Kidney epithelial cell (primary cell): ENCODE data around the gene QSOX2. TPM values are rescaled to one million over a fixed set of nuclear protein-coding genes. Genes with fewer than 3 reads are reported as not detected.

Experiments used
- DNase-seq: peaks from one replicate; pipeline ENCODE4 v3.0.0-alpha.2; 2010; ENCODE audit warnings: low read depth
- H3K27me3 ChIP-seq: 2 replicates; pipeline ENCODE4 v1.6.0; 2011; ENCODE audit warnings: low read length; ENCODE audit not compliant: control insufficient read depth, insufficient read depth
- H3K36me3 ChIP-seq: 2 replicates; pipeline ENCODE4 v1.5.1; 2011; ENCODE audit warnings: low read length; ENCODE audit not compliant: control insufficient read depth, insufficient read depth
- H3K4me3 ChIP-seq: 2 replicates; pipeline ENCODE4 v1.5.1; 2011; ENCODE audit warnings: low read depth, mild to moderate bottlenecking, control low read depth, low read length
- CTCF ChIP-seq: IDR thresholded peaks from 2 replicates; pipeline ENCODE4 v1.5.1; 2011; ENCODE audit warnings: mild to moderate bottlenecking, moderate library complexity, low read length, control low read depth, inconsistent platforms; ENCODE audit not compliant: insufficient read depth, poor library complexity, severe bottlenecking
- total RNA-seq: library from RNA; depleted of rRNA; stranded (reverse); fragments of >200 nt; gene quantifications from 2 replicates; pipeline ENCODE4 v1.2.3, GENCODE V29; 2015

Gene QSOX2
- total RNA-seq, 1 donor from 2014 or later: 17.3 TPM

DNA sequence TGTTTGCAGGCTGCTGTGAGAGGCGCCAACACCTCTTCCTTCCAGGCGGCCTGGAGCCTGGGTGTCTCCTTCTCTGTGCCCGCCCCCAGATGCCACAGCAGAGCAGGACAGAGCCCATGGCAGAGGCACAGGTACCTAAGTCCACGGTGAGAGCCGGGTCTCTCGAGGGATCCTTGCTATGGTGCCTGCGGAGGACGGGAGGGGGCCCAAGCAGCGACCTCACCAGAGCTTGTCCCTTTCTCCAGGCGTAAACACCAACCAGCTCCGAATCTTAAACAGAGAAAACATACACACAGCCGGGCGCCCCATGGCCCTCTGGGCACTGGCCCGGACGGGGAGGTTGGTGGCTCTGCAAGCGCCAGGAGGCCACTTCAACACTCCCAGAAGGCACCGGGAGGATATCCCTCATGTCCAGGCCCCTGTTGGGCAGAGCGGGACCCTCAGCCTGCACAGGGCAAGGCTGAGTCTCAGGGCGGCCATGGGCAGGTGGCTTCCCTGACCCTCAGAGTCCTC lies 46.5 kb upstream of the QSOX2 start:
- peaks cover 29% of the 10 kb centered on the region for H3K27me3 ChIP-seq
- no peak overlapping the region for H3K4me3 ChIP-seq
- H3K36me3 ChIP-seq: no peaks in the 10 kb centered on the region
- DNase-seq: no peak
- TF ChIP-seq CTCF: no peak

DNA sequence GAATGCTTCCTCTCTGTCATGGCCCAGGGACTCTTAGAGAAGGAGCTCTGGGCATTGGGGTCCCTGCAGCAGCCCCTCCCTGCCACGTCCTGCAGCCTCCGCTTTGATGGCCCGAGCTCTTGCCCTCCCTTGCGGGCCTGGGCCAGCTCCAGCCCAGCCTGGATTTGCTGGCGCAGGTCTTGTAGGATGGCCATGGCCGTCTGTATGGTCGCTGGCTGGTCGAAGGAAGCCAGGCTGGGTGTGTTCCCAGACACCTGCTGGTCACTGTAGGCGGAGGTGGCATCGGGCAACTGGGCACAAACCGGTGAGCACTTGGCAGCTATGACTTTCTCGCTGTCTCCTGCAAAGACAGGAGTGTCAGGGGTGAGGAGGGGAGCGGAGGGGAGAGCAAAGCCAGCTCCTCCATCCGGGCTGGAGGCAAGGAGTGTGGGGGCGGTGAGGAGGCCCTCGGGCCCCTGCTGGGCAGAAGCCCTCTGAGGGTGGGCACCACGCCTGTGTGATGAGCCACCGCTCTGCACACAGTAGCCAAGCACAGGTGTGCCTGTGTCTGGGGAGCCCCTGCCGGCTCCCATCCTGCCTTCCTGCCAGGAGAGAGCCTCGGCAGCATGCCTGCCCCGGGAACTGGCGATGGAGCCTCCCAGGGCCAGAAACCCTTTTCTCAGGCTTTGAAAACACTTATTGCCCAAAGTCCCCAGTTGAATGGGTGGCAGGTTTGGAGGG lies 45.9 kb upstream of the QSOX2 start:
- Histone ChIP-seq H3K4me3 (no peak overlapping the region), H3K36me3 (no peaks in the 10 kb centered on the region), H3K27me3 (peaks cover 24% of the 10 kb centered on the region)
- no peak for DNase-seq
- TF ChIP-seq CTCF: no peak

DNA sequence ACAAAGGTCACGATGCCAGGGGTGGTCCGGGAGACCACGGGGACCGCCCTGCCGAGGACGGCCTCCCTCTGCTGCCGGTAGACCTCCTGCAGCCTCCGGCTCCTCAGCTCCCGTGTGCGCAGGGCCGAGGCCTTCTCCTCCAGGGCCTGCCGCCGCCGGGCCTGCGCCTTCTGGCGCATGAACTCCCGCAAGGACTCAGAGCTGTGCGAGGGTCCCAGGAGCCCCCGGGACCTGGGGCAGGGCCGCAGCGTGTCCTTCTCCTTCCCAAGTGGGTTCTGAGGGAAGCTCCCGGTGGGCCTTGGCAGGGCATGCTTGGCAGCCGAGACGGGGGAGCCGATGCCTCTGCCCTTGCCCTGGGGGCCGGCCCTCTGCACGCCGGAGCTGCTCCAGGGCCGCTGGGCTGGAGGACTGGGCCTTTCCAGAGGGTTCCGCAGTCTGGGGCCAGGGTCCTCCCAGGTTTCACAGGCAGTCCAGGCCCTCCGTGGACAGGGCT lies 44.9 kb upstream of the QSOX2 start:
- H3K4me3 ChIP-seq: no peak overlapping the region
- DNase-seq: no peak
- peaks cover 18% of the 10 kb centered on the region for H3K27me3 ChIP-seq
- no peak for TF ChIP-seq CTCF
- H3K36me3 ChIP-seq: no peaks in the 10 kb centered on the region

DNA sequence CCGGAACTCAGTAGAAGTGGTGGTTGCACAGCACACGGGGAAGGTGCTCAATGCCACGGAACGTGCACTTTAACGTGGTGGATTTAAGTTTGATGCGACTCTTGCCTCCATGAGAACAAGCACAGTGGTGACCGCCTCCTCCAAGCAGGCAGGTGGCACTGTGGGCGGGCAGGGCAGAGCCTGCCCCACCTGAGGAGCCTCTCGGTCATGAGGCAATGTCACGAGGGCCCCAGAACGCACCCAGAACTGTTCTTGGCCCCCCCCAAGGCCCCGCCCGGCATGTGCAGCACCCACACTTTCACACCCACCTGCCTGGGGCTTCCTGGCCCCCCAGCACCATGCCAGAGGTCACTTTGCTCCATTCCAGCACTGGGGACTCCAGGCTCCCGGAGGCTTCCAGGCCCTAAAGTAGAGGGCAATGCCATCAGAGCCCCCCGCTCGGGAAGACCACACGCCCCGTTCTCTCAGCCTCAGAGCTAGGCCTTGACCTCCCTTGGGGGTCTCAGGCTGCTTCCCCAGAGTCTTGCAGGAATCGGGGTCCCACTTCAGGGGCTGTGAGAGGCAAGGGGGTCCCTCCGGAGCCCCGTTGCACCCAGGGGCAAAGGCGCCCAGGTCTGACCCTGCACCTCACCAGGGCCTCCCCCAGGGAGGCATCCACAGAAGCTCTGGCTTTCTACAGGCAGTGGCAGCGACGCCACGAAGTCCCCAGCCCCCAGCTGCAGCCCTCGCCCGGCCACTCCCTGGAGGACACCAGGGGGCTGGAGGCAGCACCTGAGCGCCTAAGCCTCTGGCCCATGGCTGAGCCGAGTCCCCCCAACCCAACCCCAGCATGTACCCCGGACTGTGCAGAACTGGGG lies 44.3 kb upstream of the QSOX2 start:
- TF ChIP-seq CTCF: no peak
- no peak for DNase-seq
- Histone ChIP-seq H3K27me3 (peaks cover 18% of the 10 kb centered on the region), H3K4me3 (no peak overlapping the region), H3K36me3 (no peaks in the 10 kb centered on the region)

DNA sequence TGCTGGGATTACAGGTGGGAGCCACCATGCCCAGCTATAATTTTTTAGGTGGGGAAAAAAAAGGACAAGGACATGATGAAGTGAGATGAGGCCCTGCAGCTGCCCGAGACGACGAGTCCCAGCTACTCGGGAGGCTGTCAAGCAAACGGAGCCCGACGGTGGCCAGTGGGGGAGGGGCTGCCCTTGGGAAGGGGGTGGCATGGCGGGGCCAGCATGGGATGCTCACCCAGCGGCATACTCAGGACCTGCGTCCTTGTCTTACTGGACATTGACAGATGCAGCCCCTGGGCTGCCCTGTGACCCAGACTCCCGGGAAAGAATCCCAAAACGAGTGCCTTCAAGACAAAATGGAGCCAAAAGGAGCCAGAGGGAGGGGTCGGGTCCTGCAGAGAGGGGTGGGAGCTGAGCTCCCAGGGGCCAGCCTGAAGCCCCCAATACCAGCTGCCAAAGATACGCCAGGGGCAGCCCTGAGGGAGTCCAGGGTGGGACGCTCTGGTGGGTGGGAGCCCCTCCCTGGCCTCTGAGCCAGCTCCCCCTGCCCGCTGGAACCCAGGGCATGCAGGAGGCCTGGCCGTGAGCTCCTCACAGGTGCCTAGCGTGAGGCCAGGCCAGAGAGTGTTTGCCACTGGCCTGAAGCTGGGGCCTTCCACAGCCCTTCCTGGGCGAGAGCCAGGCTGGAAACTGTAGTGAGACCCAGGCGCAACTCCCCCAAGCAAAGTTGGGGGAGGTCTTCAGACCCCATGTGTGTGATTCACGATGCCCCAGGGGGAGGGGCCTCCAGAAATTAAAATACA lies 42.5 kb upstream of the QSOX2 start:
- Histone ChIP-seq H3K27me3 (peaks cover 20% of the 10 kb centered on the region), H3K4me3 (no peak overlapping the region), H3K36me3 (no peaks in the 10 kb centered on the region)
- no peak for DNase-seq
- TF ChIP-seq CTCF: no peak
